SK-N-SH (cell line): ENCODE measurements around the gene ETF1.

Source experiments
- CTCF ChIP-seq: fragments of 200-600 bp; sonication (generic); IDR thresholded peaks from 2 replicates; pipeline ENCODE4 v1.6.1; 2017; ENCODE audit warnings: antibody characterized with exemption, mild to moderate bottlenecking, moderate library complexity
- RCOR1 ChIP-seq: fragments of 150-350 bp; IDR thresholded peaks from 2 replicates; pipeline ENCODE4 v1.6.1; 2017; ENCODE audit warnings: antibody characterized with exemption, low read length
- SIN3A ChIP-seq: IDR thresholded peaks from 2 replicates; pipeline ENCODE4 v1.6.1; 2012; ENCODE audit warnings: low read depth, mild to moderate bottlenecking, low read length, moderate library complexity, borderline replicate concordance
- TEAD4 ChIP-seq: IDR thresholded peaks from 2 replicates; pipeline ENCODE4 v1.4.0; 2012; ENCODE audit warnings: mild to moderate bottlenecking, borderline replicate concordance; ENCODE audit not compliant: insufficient read depth

- TF ChIP-seq RCOR1 (no peak), TEAD4 (no peak), CTCF (no peak), SIN3A (no peak)
These were observed 6.8 kb downstream of the ETF1 start for GRCh38 chr5:138536215-138536614.
